RWPE1 (cell line): ENCODE data around the gene PARD6B.

Experiments
- CTCF ChIA-PET: fragments of 350-600 bp; sonication (Branson Sonifier 250); formaldehyde crosslinking; extraction: SDS; loops from one replicate; lab custom pipeline; 2021; lab: Yijun Ruan, JAX
- POLR2A ChIA-PET: fragments of 400-600 bp; formaldehyde crosslinking; extraction: SDS; loops from one replicate; lab custom pipeline; 2020; ENCODE audit warnings: antibody characterized with exemption; ENCODE audit not compliant: low non-redundant PET; lab: Yijun Ruan, JAX
- DNase-seq: peaks from one replicate; pipeline ENCODE4 v3.0.0; 2012; ENCODE audit warnings: low spot score
- H3K27ac ChIP-seq: fragments of 450-650 bp; 2 replicates; pipeline ENCODE4 v1.5.1; 2017
- CTCF ChIP-seq: fragments of 450-650 bp; conservative IDR thresholded peaks from 2 replicates; pipeline ENCODE4 v1.5.1; 2017; ENCODE audit warnings: low read depth, mild to moderate bottlenecking

PARD6B gene

GRCh38 chr20:50750145-50750671 is 18.8 kb downstream of the PARD6B start:
- CTCF ChIA-PET: interaction anchor here (1.0 to 2.8 kb wide), 11 partner anchors 8 to 174 kb away, joined by 3 to 17 read pairs (median 6); partner anchors contain the start of gene BCAS4
- POLR2A ChIA-PET: interaction anchor here (0.5 to 0.6 kb wide), 2 partner anchors 81 to 203 kb away, joined by 5 to 11 read pairs; no protein-coding TSS in a partner anchor
- TF ChIP-seq CTCF: no peak
- no peak for DNase-seq
- H3K27ac ChIP-seq: no peak overlapping the region

GRCh38 chr20:50753152-50753551 is 21.8 kb downstream of the PARD6B start:
- CTCF ChIA-PET: interaction anchor here (0.6 to 2.4 kb wide), 5 partner anchors 42 to 626 kb away, joined by 3 to 6 read pairs (median 4); no protein-coding TSS in a partner anchor
- POLR2A ChIA-PET: no interaction called here
- no peak for TF ChIP-seq CTCF
- no peak overlapping the region for H3K27ac ChIP-seq
- no peak for DNase-seq

GRCh38 chr20:50754420-50754819 is 23.0 kb downstream of the PARD6B start:
- ChIA-PET CTCF (interaction anchor here (1.2 kb wide), 1 partner anchor 44 kb away, joined by 4 read pairs; no protein-coding TSS in a partner anchor), POLR2A (interaction anchor here (0.6 kb wide), 1 partner anchor 28 kb away, joined by 3 read pairs; no protein-coding TSS in a partner anchor)
- H3K27ac ChIP-seq: no peak overlapping the region
- TF ChIP-seq CTCF: no peak
- no peak for DNase-seq

GRCh38 chr20:50756447-50756846 is 25.1 kb downstream of the PARD6B start:
- ChIA-PET POLR2A (no interaction called here), CTCF (interaction anchor here (1.1 to 1.3 kb wide), 2 partner anchors 26 to 93 kb away, joined by 3 to 6 read pairs; no protein-coding TSS in a partner anchor)
- no peak for DNase-seq
- TF ChIP-seq CTCF: no peak
- H3K27ac ChIP-seq: no peak overlapping the region

- no peak overlapping the region for H3K27ac ChIP-seq
- DNase-seq: no peak
Measured at GRCh38 chr20:50758469-50758868, 27.1 kb downstream of the PARD6B start.

GRCh38 chr20:50758992-50759391 is 27.6 kb downstream of the PARD6B start:
- POLR2A ChIA-PET: no interaction called here
- DNase-seq: no peak
- TF ChIP-seq CTCF: no peak
- CTCF ChIA-PET: no interaction called here
- no peak overlapping the region for H3K27ac ChIP-seq

More at GRCh38 chr20:50758469-50758868, 27.1 kb downstream of the PARD6B start:
- no peak for TF ChIP-seq CTCF
- ChIA-PET CTCF (interaction anchor here (1.4 kb wide), 1 partner anchor 9 kb away, joined by 5 read pairs; no protein-coding TSS in a partner anchor), POLR2A (no interaction called here)
